Colon (tissue), 2 donors: Measurements from ENCODE around the gene PTK7.

Experiments
- FAIRE-seq: peaks from 2 replicates; lab custom pipeline; 2012; peaks lifted over from hg19 to GRCh38; lab: Jason Lieb, UNC
- donor health status: control.
- donor health status: control.

Gene PTK7

GRCh38 chr6:43180985-43181384 is 104.9 kb downstream of the PTK7 start:
- no peak for FAIRE-seq

GRCh38 chr6:43181621-43181941 is 105.5 kb downstream of the PTK7 start:
- no peak for FAIRE-seq

GRCh38 chr6:43181942-43182860 is 106.1 kb downstream of the PTK7 start, which contains the start of gene CUL9:
Gene CUL9, plus strand, starts transcription at chr6:43182196. Its CDS starts 2,115 bp downstream, at chr6:43184311.
- FAIRE-seq = no peak

- FAIRE-seq = no peak
These were observed 107.3 kb downstream of the PTK7 start for GRCh38 chr6:43183441-43183840.

- no peak for FAIRE-seq
These were observed 108.3 kb downstream of the PTK7 start for GRCh38 chr6:43184268-43184985.

- no peak for FAIRE-seq
These were observed 109.4 kb downstream of the PTK7 start for GRCh38 chr6:43185391-43185985.

GRCh38 chr6:43186019-43186418 is 109.9 kb downstream of the PTK7 start:
- FAIRE-seq = no peak

- no peak for FAIRE-seq
These were observed 110.6 kb downstream of the PTK7 start for GRCh38 chr6:43186706-43187105.

GRCh38 chr6:43187821-43188220 is 111.7 kb downstream of the PTK7 start:
- no peak for FAIRE-seq

- no peak for FAIRE-seq
These were observed 112.3 kb downstream of the PTK7 start for GRCh38 chr6:43188426-43188825.

- no peak for FAIRE-seq
These were observed 113.7 kb downstream of the PTK7 start for GRCh38 chr6:43189776-43190304.

GRCh38 chr6:43192911-43193310 is 116.8 kb downstream of the PTK7 start:
- FAIRE-seq = no peak

GRCh38 chr6:43193929-43194328 is 117.8 kb downstream of the PTK7 start:
- FAIRE-seq = no peak

- FAIRE-seq = no peak
These were observed 120.2 kb downstream of the PTK7 start for GRCh38 chr6:43196337-43196736.

GRCh38 chr6:43199912-43200311 is 123.8 kb downstream of the PTK7 start:
- no peak for FAIRE-seq

- no peak for FAIRE-seq
These were observed 124.4 kb downstream of the PTK7 start for GRCh38 chr6:43200541-43200940.

GRCh38 chr6:43202451-43202850 is 126.3 kb downstream of the PTK7 start:
- no peak for FAIRE-seq

- FAIRE-seq = no peak
These were observed 127.1 kb downstream of the PTK7 start for GRCh38 chr6:43203029-43203717.

- no peak for FAIRE-seq
These were observed 127.6 kb downstream of the PTK7 start for GRCh38 chr6:43203718-43204095.

- FAIRE-seq = no peak
These were observed 128.4 kb downstream of the PTK7 start for GRCh38 chr6:43204271-43205105.

GRCh38 chr6:43205849-43206248 is 129.7 kb downstream of the PTK7 start:
- FAIRE-seq = no peak
